DMS79 treated with DMSO at 0.1 percent for 48 hours (cell line): ENCODE data around the gene RABIF.
"Not testable (repeated sequence)": the region's sequence is repeated elsewhere in the genome, so short reads cannot be mapped to it uniquely, and the experiment has no call there.

ENCODE experiments used
- DNase-seq: peaks from one replicate; lab custom pipeline; 2025; lab: John Stamatoyannopoulos, UW

Gene RABIF

GRCh38 chr1:202834771-202835547 lies 54.0 kb downstream of the RABIF start:
- no peak for DNase-seq

GRCh38 chr1:202831906-202832305 lies 57.0 kb downstream of the RABIF start:
- no peak for DNase-seq

GRCh38 chr1:202829223-202829622 lies 59.7 kb downstream of the RABIF start:
- not testable (repeated sequence) for DNase-seq
